HepG2 (cell line): ENCODE measurements around the gene GBP1. TPM values are rescaled to one million over a fixed set of nuclear protein-coding genes. Genes with fewer than 3 reads are reported as not detected.

ENCODE experiments used
- ATAC-seq: fragments of 200-7000 bp; cut with Tn5 transposase; 3 replicates; pipeline ENCODE4 v1.9.1; 2020; ENCODE audit warnings: mild to moderate bottlenecking, moderate library complexity
- BruUV-seq: library from RNA; stranded (reverse); fragments of 400-500 nt; replicated peaks from 2 replicates; lab custom pipeline; 2021; lab: Mats Ljungman, UMichigan
- CTCF ChIA-PET: fragments of 300-600 bp; formaldehyde crosslinking; extraction: SDS; loops from one replicate; lab custom pipeline; 2021; ENCODE audit warnings: low total read pairs, inconsistent platforms, low intra/inter-chr PET ratio; lab: Yijun Ruan, JAX
- POLR2A ChIA-PET: fragments of 350-600 bp; sonication (Branson Sonifier 250); formaldehyde crosslinking; loops from one replicate; lab custom pipeline; 2020; ENCODE audit warnings: antibody characterized with exemption, inconsistent platforms; lab: Yijun Ruan, JAX
- DNase-seq: peaks from one replicate; pipeline ENCODE4 v3.0.0-alpha.2; 2015; ENCODE audit warnings: low spot score
- FAIRE-seq: peaks from 3 replicates; lab custom pipeline; 2011; peaks lifted over from hg19 to GRCh38; lab: Jason Lieb, UNC
- H2AFZ ChIP-seq: one replicate; pipeline ENCODE4 v1.6.1; 2011; ENCODE audit warnings: low read length, inconsistent platforms
- H3K27ac ChIP-seq: fragments of 300-600 bp; 3 replicates; pipeline ENCODE4 v1.8.0; 2011; ENCODE audit warnings: mixed run types, mild to moderate bottlenecking, mixed read lengths, low read length, inconsistent platforms; ENCODE audit not compliant: insufficient read depth; ENCODE audit errors: extremely low read length
- H3K27me3 ChIP-seq, 2 experiments: fragments of 200-600 bp in 1 of 2; 2 replicates in 1 of 2; 3 replicates in 1 of 2; pipeline versions ENCODE4 v1.6.0 to v1.8.0; 2011; ENCODE audit warnings: low read length in 2 of 2, mild to moderate bottlenecking in 2 of 2, moderate library complexity in 2 of 2, inconsistent platforms in 1 of 2; ENCODE audit not compliant: insufficient read depth in 2 of 2, control insufficient read depth in 1 of 2
- H3K36me3 ChIP-seq, 2 experiments: fragments of 200-600 bp in 1 of 2; replicated peaks in 1 of 2; 2 replicates in 1 of 2; 3 replicates in 1 of 2; pipeline versions ENCODE4 v1.5.1 to v1.8.0; 2011; ENCODE audit warnings: low read length in 2 of 2, inconsistent platforms in 1 of 2; ENCODE audit not compliant: insufficient read depth in 2 of 2, control insufficient read depth in 1 of 2
- H3K4me1 ChIP-seq: 2 replicates; pipeline ENCODE4 v1.5.1; 2012; ENCODE audit warnings: low read length, inconsistent platforms; ENCODE audit not compliant: insufficient read depth
- H3K4me2 ChIP-seq: 2 replicates; pipeline ENCODE4 v1.6.0; 2011; ENCODE audit warnings: low read depth, low read length, inconsistent platforms
- H3K4me3 ChIP-seq, 3 experiments: fragments of 200-600 bp in 1 of 3; sonication (generic), shearing (Covaris generic) in 1 of 3; replicated peaks in 1 of 3; 2 replicates each; pipeline ENCODE4 v1.5.1; 2011 to 2016; ENCODE audit warnings: low read length in 3 of 3, inconsistent platforms in 2 of 3, low read depth in 2 of 3, mild to moderate bottlenecking in 2 of 3, control low read depth in 1 of 3, mixed read lengths in 1 of 3; ENCODE audit not compliant: insufficient read depth in 1 of 3
- H3K79me2 ChIP-seq: one replicate; pipeline ENCODE4 v1.6.1; 2011; ENCODE audit warnings: low read length, inconsistent platforms; ENCODE audit not compliant: insufficient read depth
- H3K9ac ChIP-seq: 2 replicates; pipeline ENCODE4 v1.6.0; 2011; ENCODE audit warnings: mild to moderate bottlenecking, low read depth, low read length, inconsistent platforms; ENCODE audit not compliant: insufficient read depth
- H3K9me3 ChIP-seq: 2 replicates; pipeline ENCODE4 v1.5.1; 2012; ENCODE audit warnings: mild to moderate bottlenecking, low read length
- H4K20me1 ChIP-seq: 2 replicates; pipeline ENCODE4 v1.6.0; 2011; ENCODE audit warnings: inconsistent platforms, mild to moderate bottlenecking, low read length, moderate library complexity; ENCODE audit not compliant: insufficient read depth
- MBD4 ChIP-seq: IDR thresholded peaks from 2 replicates; pipeline ENCODE4 v1.6.1; 2012; ENCODE audit warnings: low read length, inconsistent platforms, borderline replicate concordance
- REL ChIP-seq: sonication (generic); formaldehyde crosslinking; conservative IDR thresholded peaks from 2 replicates; pipeline ENCODE4 v1.8.0; 2022; ENCODE audit warnings: mild to moderate bottlenecking, missing genetic modification reagents, moderate library complexity
- ZFP37 ChIP-seq: sonication (generic); formaldehyde crosslinking; IDR thresholded peaks from 2 replicates; pipeline ENCODE4 v1.4.0; 2020; ENCODE audit warnings: missing genetic modification reagents, borderline replicate concordance
- ZMYM3 ChIP-seq: sonication (generic); formaldehyde crosslinking; IDR thresholded peaks from 2 replicates; pipeline ENCODE4 v1.5.1; 2020; ENCODE audit warnings: mild to moderate bottlenecking, missing genetic modification reagents
- ZNF260 ChIP-seq: sonication (generic); formaldehyde crosslinking; IDR thresholded peaks from 2 replicates; pipeline ENCODE4 v1.4.0; 2020; ENCODE audit warnings: missing genetic modification reagents, low read depth, mild to moderate bottlenecking, borderline replicate concordance
- ZNF331 ChIP-seq: sonication (generic); formaldehyde crosslinking; IDR thresholded peaks from 2 replicates; pipeline ENCODE4 v1.4.0; 2020; ENCODE audit warnings: missing genetic modification reagents
- ZNF564 ChIP-seq: sonication (generic); formaldehyde crosslinking; IDR thresholded peaks from 2 replicates; pipeline ENCODE4 v1.8.1; 2023; ENCODE audit warnings: mild to moderate bottlenecking, missing genetic modification reagents
- ZNF713 ChIP-seq: sonication (generic); formaldehyde crosslinking; IDR thresholded peaks from 2 replicates; pipeline ENCODE4 v1.4.0; 2020; ENCODE audit warnings: mild to moderate bottlenecking, missing genetic modification reagents
- ZNF746 ChIP-seq: sonication (generic); formaldehyde crosslinking; IDR thresholded peaks from 2 replicates; pipeline ENCODE4 v1.8.0; 2022; ENCODE audit warnings: mild to moderate bottlenecking, missing genetic modification reagents
- in situ Hi-C: cut with HindIII; loops from 2 replicates; pipeline ENCODE4 v1.10.0; 2017; ENCODE audit warnings: low pct_unique_long_range_greater_than_20kb; ENCODE audit not compliant: extremely low pct_ligation_motif_present
- intact Hi-C: fragments of 100-400 bp; cut with micrococcal nuclease; formaldehyde crosslinking; loops from one replicate; pipeline ENCODE4 v1.10.0; 2022; ENCODE audit not compliant: unreplicated experiment
- polyA plus RNA-seq, 8 experiments: library from polyadenylated mRNA; depleted of rRNA in 3 of 8; stranded (reverse) in 7 of 8; unstranded in 1 of 8; fragments of >200 nt; fragmentation: Illumina TruSeq in 4 of 8; extraction: Trizol in 4 of 8; gene quantifications; 2 replicates each; pipeline versions ENCODE4 v1.2.1 to v1.2.3, GENCODE V29; 2011 to 2016; ENCODE audit warnings: low read depth in 4 of 8, missing spikeins in 1 of 8, mixed read lengths in 1 of 8; ENCODE audit not compliant: insufficient read depth in 1 of 8
- total RNA-seq, 5 experiments: library from RNA; depleted of rRNA; stranded (reverse); fragments of >200 nt; fragmentation: Illumina TruSeq; extraction: Trizol; gene quantifications; 2 replicates each; pipeline ENCODE4 v1.2.3, GENCODE V29; 2016; ENCODE audit warnings: low read depth in 1 of 5
- TF ChIP-seq, protein P1 (sequence below): sonication (generic); formaldehyde crosslinking; IDR thresholded peaks from 2 replicates; pipeline ENCODE4 v1.4.0; 2020; ENCODE audit warnings: missing genetic modification reagents
- TF ChIP-seq, protein P2 (sequence below): sonication (generic); formaldehyde crosslinking; IDR thresholded peaks from 2 replicates; pipeline ENCODE4 v1.5.0; 2020; ENCODE audit warnings: missing genetic modification reagents, mild to moderate bottlenecking, borderline replicate concordance

Gene GBP1
- total and polyA plus RNA-seq, 2 of the 13 experiments (the other 11 are each of a cell fraction or from before 2014, with no cell fraction given): 0.62 to 2.3 TPM

DNA sequence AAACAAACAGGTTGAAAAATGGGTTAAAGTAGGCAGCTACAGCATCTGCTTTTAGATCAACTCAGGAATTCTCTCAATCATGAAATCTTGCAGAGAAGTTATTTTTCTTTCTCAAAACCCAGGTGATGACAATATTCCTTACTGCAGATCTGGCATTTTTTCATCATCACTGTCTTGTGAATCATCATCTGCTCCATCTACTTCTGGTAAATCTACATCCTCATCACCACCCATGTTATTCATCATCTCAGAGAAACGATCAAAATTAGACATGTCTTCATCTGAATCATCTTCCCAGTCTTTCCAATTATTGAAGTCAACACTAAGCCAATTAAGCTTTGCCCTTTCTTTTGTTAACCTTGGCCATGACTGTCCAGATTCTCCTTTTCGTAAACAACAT lies 39.1 kb upstream of the GBP1 start (continued):
- TF ChIP-seq, protein P1, sequence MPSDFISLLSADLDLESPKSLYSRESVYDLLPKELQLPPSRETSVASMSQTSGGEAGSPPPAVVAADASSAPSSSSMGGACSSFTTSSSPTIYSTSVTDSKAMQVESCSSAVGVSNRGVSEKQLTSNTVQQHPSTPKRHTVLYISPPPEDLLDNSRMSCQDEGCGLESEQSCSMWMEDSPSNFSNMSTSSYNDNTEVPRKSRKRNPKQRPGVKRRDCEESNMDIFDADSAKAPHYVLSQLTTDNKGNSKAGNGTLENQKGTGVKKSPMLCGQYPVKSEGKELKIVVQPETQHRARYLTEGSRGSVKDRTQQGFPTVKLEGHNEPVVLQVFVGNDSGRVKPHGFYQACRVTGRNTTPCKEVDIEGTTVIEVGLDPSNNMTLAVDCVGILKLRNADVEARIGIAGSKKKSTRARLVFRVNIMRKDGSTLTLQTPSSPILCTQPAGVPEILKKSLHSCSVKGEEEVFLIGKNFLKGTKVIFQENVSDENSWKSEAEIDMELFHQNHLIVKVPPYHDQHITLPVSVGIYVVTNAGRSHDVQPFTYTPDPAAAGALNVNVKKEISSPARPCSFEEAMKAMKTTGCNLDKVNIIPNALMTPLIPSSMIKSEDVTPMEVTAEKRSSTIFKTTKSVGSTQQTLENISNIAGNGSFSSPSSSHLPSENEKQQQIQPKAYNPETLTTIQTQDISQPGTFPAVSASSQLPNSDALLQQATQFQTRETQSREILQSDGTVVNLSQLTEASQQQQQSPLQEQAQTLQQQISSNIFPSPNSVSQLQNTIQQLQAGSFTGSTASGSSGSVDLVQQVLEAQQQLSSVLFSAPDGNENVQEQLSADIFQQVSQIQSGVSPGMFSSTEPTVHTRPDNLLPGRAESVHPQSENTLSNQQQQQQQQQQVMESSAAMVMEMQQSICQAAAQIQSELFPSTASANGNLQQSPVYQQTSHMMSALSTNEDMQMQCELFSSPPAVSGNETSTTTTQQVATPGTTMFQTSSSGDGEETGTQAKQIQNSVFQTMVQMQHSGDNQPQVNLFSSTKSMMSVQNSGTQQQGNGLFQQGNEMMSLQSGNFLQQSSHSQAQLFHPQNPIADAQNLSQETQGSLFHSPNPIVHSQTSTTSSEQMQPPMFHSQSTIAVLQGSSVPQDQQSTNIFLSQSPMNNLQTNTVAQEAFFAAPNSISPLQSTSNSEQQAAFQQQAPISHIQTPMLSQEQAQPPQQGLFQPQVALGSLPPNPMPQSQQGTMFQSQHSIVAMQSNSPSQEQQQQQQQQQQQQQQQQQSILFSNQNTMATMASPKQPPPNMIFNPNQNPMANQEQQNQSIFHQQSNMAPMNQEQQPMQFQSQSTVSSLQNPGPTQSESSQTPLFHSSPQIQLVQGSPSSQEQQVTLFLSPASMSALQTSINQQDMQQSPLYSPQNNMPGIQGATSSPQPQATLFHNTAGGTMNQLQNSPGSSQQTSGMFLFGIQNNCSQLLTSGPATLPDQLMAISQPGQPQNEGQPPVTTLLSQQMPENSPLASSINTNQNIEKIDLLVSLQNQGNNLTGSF (CRISPR knock-in tag): no peak
- TF ChIP-seq ZNF260 (CRISPR knock-in tag) (no peak), ZNF746 (CRISPR knock-in tag) (no peak), ZNF331 (CRISPR knock-in tag) (no peak), MBD4 (no peak), ZFP37 (CRISPR knock-in tag) (no peak), ZNF713 (CRISPR knock-in tag) (no peak)

DNA sequence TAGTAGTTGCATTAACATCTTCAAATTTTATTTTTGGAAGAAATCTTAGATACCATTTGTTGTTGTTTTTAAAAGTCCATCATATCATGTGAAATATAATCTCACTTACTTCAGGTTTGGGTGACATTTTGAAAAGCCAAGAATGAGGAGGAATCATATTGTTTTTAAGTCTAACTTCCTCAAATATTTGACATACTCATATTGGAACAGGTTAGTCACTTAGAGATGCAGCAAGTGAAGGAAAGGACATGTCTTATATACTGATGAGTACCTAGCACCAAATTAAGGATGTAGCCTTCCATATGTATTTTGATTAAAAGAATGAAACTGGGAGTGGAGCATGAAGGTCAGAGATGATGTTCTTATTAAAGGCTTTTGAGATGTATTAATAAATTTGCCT lies 37.0 kb upstream of the GBP1 start:
- ChIA-PET CTCF (no interaction called here), POLR2A (no interaction called here)
- in situ Hi-C loops (no loop called here), intact Hi-C loops (no loop called here)
- no peaks in the 10 kb centered on the region for H3K9me3 ChIP-seq
- no peak for FAIRE-seq
- H3K4me1 ChIP-seq: no peaks in the 10 kb centered on the region
- no peak overlapping the region for H2AFZ ChIP-seq
- H4K20me1 ChIP-seq: no peaks in the 10 kb centered on the region
- no TSS peak for BruUV-seq
- H3K27ac ChIP-seq: no peak overlapping the region
- no peaks in the 10 kb centered on the region for H3K79me2 ChIP-seq
- H3K4me2 ChIP-seq: no peak overlapping the region
- no peak for ATAC-seq
- TF ChIP-seq ZNF564 (CRISPR knock-in tag): no peak
- TF ChIP-seq REL: no peak
- TF ChIP-seq, protein P2, sequence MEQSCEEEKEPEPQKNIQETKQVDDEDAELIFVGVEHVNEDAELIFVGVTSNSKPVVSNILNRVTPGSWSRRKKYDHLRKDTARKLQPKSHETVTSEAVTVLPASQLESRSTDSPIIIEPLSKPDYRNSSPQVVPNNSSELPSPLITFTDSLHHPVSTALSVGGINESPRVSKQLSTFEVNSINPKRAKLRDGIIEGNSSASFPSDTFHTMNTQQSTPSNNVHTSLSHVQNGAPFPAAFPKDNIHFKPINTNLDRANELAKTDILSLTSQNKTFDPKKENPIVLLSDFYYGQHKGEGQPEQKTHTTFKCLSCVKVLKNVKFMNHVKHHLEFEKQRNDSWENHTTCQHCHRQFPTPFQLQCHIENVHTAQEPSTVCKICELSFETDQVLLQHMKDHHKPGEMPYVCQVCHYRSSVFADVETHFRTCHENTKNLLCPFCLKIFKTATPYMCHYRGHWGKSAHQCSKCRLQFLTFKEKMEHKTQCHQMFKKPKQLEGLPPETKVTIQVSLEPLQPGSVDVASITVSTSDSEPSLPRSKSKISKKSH (CRISPR knock-in tag): no peak
- TF ChIP-seq ZMYM3 (CRISPR knock-in tag): no peak
- TF ChIP-seq, all 625 proteins: peak for 0
- no peak overlapping the region for H3K4me3 ChIP-seq
- DNase-seq: no peak
- no peak overlapping the region for H3K9ac ChIP-seq
- no peaks in the 10 kb centered on the region for H3K27me3 ChIP-seq
- H3K36me3 ChIP-seq: no peaks in the 10 kb centered on the region
